ENCODE results near the gene MRNIP.

DNA sequence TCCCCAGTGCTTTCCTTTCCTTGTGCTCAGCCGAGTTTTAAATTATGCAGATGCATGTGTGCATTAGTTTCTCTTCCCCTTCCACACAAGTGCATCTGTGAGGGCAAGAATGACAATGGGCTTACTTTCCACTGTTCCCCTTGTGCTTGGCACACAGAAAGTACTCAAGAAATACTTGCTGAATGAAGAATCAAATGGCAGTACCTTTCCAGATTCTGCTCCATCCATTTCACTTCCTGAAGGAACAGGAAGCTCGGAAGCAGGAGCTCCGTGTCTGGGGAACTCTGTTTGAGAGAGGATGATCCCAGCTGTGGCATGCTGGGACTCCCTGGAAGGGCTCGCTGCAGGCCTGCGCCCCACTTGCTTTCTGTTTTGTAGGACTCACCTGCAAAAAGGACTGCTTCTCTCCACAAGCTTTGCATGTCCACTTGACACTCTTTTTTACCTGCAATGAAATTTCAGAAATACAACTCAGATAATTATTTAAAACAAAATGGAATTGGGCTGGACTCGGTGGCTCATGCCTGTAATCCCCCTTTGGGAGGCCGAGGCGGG, 5.5 kb downstream of the MRNIP start:
- TF ChIP-seq CTCF (IDR thresholded peaks at IDR 0.05) (no peak), POLR2A (IDR thresholded peaks at IDR 0.05) (no peak), POLR2AphosphoS5 (IDR thresholded peaks at IDR 0.05) (no peak)
